ENCODE measurements around the gene AKAP9.
"Not testable (repeated sequence)": the region's sequence is repeated elsewhere in the genome, so short reads cannot be mapped to it uniquely, and the experiment has no call there.

Gene AKAP9

DNA sequence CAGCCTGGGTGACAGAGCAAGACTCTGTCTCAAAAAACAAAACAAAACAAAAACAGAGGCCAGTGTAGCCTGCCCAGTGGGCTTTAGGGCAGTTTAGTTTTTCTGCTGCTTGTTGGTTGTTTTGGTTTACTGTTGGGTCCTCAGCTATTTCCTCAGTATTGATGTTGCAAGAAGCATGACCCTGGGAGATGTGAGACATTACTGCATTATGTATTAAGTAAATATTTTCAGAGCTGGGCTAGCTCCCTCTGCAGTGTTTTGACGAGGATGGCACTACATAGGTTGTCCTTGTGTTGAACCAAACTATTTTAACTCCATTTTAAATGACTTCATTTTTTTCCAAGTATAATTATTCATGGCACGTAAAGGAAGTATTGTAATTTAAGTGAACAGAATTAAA, 4.8 kb downstream of the AKAP9 start:
- no peak for DNase-seq (ENCODE audit: low read depth in 2 of 2)

DNA sequence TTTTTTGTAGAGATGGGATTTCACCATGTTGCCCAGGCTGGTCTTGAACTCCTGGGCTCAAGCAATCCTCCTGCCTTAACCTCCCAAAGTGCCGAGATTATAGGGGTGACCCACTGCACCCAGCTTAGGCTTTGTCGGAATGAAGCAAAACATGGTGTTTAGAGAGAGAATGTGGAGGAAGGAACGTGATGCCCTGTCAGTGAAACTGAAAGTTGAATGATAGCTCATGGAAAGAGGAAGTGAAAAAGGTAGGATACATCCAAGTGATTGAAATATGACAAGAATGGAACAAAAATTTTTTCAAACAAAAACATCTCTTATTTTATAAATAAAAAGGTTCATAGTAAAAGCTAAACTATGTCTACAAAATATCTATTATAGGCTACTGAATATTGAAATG, 5.9 kb downstream of the AKAP9 start:
- DNase-seq (ENCODE audit: low read depth in 2 of 2), result no peak

DNA sequence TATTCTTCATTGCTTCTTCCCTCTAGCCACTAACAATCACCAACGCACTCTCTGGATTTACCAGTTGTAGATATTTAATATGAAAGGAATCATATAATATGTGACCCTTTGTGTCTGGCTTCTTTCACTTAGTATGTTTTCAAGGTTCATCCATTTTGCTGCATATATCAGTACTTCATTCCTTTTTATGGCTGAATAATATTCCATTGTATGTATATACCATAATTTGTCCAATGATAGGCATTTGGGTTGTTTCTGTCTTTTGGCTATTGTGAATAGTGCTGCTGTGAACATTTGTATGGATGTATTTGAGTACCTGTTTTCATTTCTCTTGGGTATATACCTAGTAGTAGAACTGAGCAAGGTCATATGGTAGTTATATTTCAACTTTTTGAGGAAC, 7.3 kb downstream of the AKAP9 start:
- no peak for DNase-seq (ENCODE audit: low read depth in 2 of 2)

- DNase-seq (ENCODE audit: low read depth in 2 of 2), result no peak
Measured at GRCh38 chr7:91949221-91950009, 8.8 kb downstream of the AKAP9 start.

DNA sequence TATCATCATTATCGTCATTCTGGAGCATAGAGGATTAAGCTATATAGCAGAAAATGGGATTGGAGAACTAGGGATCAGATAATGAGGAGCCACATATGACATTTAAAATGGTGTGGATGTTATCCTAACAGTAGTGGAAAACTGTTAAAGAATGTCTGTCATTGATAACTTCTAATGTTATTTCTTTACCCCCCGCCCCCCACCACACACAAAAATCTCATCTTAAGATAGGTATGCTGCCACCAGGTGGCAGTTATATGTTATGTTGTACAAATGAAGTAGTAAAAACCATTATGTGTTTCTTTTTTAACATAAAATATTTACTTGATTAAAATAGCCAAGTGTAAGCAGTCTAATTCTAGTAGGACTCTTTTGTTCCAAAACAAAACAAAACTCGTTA, 13.0 kb downstream of the AKAP9 start:
- no peak for DNase-seq (ENCODE audit: low read depth in 2 of 2)

- DNase-seq (ENCODE audit: low read depth in 2 of 2), result not testable (repeated sequence)
Measured at GRCh38 chr7:91956464-91956863, 15.8 kb downstream of the AKAP9 start.

- DNase-seq (ENCODE audit: low read depth in 2 of 2), result no peak
Measured at GRCh38 chr7:91957232-91957631, 16.6 kb downstream of the AKAP9 start.

DNA sequence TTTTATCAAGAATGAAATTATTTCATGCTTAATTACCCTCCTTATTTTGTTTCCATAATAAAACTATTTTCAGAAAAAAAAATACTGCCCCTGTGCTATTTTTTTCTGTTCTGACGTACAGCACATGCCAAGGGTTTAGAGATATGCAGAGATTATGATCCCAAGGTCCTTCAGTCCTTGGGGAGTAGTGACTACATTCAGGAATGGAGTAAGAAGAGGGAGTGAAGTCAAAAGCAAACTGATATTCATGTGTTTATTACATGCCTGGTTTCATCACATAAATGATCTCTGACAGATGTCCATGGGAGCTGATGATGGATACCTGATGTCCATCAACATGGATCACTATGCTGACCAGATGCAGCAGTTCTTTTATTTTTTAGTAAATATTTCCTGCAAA, 17.2 kb downstream of the AKAP9 start:
- no peak for DNase-seq (ENCODE audit: low read depth in 2 of 2)

- DNase-seq (ENCODE audit: low read depth in 2 of 2), result no peak
Measured at GRCh38 chr7:91959023-91959422, 18.4 kb downstream of the AKAP9 start.

- DNase-seq (ENCODE audit: low read depth in 2 of 2), result no peak
Measured at GRCh38 chr7:91961816-91962215, 21.2 kb downstream of the AKAP9 start.

GRCh38 chr7:91962419-91962818, 21.8 kb downstream of the AKAP9 start:
- DNase-seq (ENCODE audit: low read depth in 2 of 2), result no peak

DNA sequence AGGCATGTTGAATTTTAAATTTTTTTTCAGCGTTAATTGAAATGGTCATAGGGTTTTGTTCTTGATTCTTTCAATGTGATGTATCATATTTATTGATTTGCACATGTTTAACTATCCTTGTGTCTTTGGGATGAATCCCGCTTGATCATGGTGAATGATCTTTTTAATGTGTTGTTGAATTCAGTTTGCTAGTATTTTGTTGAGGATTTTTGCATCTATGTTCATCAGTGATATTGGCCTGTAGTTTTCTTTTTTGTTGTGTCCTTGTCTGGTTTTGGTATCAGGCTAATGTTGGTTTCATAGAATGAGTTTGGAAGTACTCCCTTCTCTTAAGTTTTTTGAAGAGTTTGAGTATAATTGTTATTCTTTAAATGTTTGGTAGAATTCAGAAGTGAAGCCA, 26.9 kb downstream of the AKAP9 start:
- not testable (repeated sequence) for DNase-seq (ENCODE audit: low read depth in 2 of 2)

DNA sequence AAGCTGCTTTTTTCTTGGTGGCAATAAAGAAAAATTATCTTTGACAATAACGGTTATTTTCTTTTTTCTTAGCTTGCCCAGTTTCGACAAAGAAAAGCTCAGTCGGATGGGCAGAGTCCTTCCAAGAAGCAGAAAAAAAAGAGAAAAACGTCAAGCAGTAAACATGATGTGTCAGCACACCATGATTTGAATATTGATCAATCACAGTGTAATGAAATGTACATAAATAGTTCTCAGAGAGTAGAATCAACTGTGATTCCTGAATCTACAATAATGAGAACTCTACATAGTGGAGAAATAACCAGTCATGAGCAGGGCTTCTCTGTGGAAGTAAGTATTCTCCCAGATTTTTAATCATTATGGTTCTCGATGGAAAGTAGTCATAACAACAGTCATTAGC, 33.0 kb downstream of the AKAP9 start:
- DNase-seq (ENCODE audit: low read depth in 2 of 2), result no peak

DNA sequence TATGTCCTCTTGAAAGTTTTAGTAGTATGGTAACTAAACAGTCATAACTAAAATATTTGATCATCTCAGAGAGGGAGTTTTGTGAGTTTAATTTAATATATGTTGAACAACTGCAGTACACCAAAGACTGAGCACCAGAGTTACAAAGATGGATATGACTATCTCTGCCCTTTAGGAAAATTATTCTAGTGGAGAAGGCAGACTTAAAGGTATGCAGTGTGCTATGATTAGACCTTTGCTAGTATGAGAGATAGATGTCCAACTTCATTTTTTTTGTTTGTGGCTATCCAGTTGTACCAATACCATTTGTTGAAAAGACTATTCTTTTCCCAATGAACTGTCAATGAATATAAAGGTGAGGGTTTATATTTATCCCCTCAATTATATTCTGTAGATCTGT, 33.4 kb downstream of the AKAP9 start:
- no peak for DNase-seq (ENCODE audit: low read depth in 2 of 2)

DNA sequence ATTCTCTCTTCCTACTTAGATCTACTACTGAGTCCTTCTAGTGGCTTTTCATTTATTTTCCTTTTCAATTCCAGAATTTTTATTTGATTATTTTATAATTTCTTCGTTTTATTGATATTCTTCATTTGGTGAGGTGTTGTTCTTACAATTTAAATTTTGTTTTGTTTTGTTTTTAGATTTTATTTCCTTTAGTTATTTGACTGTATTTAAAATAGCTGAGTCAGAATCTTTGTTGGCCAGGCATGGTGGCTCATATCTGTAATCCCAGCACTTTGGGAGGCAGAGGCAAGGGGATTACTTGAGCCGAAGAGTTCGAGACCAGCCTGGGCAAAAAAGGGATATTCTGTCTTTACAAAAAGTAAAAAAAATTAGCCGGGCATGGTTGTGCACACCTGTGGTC, 36.1 kb downstream of the AKAP9 start:
- no peak for DNase-seq (ENCODE audit: low read depth in 2 of 2)

DNA sequence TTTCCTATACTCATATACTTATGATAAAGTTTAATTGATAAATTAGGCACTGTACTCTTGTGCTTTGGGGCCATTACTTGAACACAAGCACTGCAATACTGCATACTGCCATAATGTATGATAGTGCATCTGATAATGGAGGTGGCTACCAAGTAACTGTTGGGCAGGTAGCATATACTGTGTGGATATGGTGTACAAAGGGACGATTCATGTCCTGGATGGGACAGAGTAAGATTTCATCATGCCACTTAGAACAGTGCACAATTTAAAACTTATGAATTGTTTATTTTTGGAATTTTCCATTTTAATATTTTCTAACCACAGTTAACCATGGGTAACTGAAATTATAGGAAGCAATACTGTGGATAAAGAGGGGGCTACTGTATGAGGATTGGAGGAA, 38.9 kb downstream of the AKAP9 start:
- no peak for DNase-seq (ENCODE audit: low read depth in 2 of 2)

DNA sequence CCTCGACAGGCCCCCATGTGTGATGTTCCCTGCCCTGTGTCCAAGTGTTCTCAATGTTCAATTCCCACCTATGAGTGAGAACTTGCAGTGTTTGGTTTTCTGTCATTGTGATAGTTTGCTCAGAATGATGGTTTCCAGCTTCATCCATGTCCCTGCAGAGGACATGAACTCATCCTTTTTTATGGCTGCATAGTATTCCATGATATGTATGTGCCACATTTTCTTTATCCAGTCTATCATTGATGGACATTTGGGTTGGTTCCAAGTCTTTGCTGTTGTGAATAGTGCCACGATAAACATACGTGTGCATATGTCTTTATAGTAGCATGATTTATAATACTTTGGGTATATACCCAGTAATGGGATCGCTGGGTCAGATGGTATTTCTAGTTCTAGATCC, 41.7 kb downstream of the AKAP9 start:
- DNase-seq (ENCODE audit: low read depth in 2 of 2), result not testable (repeated sequence)

- no peak for DNase-seq (ENCODE audit: low read depth in 2 of 2)
Measured at GRCh38 chr7:91988213-91988612, 47.6 kb downstream of the AKAP9 start.

DNA sequence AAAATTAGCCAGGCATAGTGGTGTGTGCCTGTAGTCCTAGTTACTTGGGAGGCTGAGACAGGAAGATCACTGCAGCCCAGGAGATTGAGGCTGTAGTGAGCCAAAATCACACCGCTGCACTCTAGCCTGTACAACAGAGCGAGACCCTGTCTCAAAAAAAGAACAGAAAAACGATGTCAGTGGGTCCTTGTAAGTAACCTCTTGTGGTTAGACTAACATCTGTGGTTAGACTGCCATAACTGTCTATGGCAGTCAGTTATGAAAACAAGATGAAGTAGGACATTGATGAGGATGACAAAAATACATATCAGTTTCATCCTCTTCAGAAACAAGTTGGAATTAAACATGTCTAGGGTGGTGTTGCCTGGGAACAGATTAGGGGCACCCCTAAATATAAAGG, 53.3 kb downstream of the AKAP9 start:
- no peak for DNase-seq (ENCODE audit: low read depth in 2 of 2)

DNA sequence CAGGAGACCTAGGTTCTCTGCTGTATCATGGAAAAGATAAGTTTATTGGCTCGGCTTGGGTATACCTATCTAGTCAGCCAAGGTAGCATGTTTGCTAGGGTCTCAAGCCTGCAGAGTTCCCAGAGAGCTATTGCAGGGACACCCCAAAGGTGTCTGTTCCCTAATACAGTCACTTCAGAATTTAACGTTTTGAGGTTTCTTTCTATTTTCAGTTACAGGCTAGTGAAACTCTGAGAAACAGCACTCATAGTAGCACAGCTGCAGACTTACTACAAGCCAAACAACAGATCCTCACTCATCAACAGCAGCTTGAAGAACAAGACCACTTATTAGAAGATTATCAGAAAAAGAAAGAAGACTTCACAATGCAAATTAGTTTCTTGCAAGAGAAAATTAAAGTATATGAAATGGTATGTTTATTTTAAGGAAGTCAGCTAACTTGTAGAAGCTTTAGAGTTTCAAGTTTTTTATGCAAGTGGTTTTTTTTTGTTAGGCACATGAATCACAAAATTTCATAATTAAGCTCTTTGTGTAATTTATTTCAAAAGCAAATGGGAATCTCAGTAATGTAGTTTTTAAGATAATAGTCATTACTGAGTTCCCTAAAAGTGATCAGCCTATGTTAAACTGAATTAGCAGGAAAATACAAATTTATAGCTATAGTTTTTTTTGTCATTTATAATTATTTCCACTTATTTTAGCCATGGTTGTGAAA, 54.9 kb downstream of the AKAP9 start:
- DNase-seq (ENCODE audit: low read depth in 2 of 2), result no peak

- DNase-seq (ENCODE audit: low read depth in 2 of 2), result no peak
Measured at GRCh38 chr7:91999631-92000565, 59.2 kb downstream of the AKAP9 start.

GRCh38 chr7:92002720-92003119, 62.1 kb downstream of the AKAP9 start:
- no peak for DNase-seq (ENCODE audit: low read depth in 2 of 2)

Data from fibroblast of skin of left quadriceps (primary cell).